SU-DHL-6 (cell line): ENCODE measurements around the gene RAG2.
"Not testable (repeated sequence)": the region's sequence is repeated elsewhere in the genome, so short reads cannot be mapped to it uniquely, and the experiment has no call there.

Experiments
- CTCF ChIP-seq: fragments of 200-600 bp; sonication (generic); IDR thresholded peaks from one replicate; pipeline ENCODE4 v1.5.1; 2017; ENCODE audit warnings: antibody characterized with exemption, mild to moderate bottlenecking, low read length, moderate library complexity; ENCODE audit not compliant: insufficient read depth, poor library complexity, severe bottlenecking
- EZH2phosphoT487 ChIP-seq: fragments of 200-600 bp; sonication (generic), shearing (Covaris generic); conservative IDR thresholded peaks from 2 replicates; pipeline ENCODE4 v1.6.1; 2018; ENCODE audit warnings: mild to moderate bottlenecking, antibody characterized with exemption, low read length, moderate library complexity, mixed read lengths

GRCh38 chr11:36557390-36557789 lies 40.6 kb downstream of the RAG2 start:
- TF ChIP-seq CTCF, EZH2phosphoT487: not testable (repeated sequence)
